GM15510 (cell line): ENCODE data around the gene PHKG2.

Experiments
- POLR2A ChIP-seq: IDR thresholded peaks from 3 replicates; pipeline ENCODE4 v1.6.1; 2011; ENCODE audit warnings: borderline replicate concordance; ENCODE audit not compliant: insufficient read length; ENCODE audit errors: extremely low read depth

The PHKG2 gene

GRCh38 chr16:30722916-30723315 is 25.3 kb upstream of the PHKG2 start:
- TF ChIP-seq POLR2A: no peak

DNA sequence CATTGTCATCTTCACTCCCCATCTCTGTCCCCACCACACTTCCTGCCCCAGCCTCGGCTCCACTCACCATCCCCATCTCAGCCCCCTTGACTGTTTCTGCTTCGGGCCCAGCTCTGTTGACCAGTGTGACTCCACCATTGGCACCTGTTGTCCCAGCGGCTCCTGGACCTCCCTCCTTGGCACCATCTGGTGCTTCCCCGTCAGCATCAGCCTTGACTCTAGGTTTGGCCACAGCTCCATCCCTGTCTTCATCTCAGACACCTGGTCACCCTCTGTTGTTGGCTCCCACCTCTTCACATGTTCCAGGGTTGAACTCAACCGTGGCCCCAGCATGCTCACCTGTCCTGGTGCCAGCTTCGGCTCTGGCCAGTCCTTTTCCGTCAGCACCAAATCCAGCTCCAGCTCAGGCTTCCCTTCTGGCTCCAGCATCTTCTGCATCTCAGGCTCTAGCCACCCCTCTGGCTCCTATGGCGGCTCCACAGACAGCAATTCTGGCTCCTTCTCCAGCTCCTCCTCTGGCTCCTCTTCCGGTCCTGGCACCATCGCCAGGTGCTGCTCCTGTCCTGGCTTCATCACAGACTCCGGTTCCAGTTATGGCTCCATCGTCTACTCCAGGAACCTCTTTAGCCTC is 24.4 kb upstream of the PHKG2 start:
- TF ChIP-seq POLR2A: no peak

DNA sequence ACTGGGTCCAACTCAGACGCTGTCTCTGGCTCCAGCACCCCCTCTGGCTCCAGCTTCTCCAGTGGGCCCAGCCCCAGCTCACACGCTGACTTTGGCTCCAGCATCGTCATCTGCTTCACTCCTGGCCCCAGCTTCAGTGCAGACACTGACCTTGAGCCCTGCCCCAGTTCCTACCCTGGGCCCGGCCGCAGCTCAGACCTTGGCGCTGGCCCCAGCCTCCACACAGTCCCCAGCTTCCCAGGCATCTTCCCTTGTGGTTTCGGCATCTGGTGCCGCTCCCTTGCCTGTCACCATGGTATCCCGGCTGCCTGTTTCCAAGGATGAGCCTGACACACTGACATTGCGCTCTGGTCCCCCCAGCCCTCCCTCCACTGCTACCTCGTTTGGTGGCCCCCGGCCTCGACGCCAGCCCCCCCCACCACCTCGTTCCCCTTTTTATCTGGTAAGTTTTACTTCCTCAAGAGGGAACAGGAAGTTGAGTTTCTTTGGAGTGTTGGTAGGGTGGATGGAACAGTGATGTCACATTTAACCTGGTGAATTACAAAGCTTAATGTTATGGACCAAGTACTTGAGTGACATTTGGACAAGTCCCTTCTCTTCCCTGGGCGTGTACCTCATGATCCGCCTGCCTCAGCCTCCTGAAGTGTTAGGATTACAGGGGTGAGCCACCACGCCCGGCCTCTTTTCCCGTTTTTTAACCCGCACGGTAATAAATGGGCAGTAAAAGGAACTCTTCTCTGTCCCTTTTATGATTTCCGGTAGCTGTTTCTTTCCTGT is 23.4 kb upstream of the PHKG2 start:
- no peak for TF ChIP-seq POLR2A

GRCh38 chr16:30725418-30725792 is 22.8 kb upstream of the PHKG2 start:
- TF ChIP-seq POLR2A: no peak

DNA sequence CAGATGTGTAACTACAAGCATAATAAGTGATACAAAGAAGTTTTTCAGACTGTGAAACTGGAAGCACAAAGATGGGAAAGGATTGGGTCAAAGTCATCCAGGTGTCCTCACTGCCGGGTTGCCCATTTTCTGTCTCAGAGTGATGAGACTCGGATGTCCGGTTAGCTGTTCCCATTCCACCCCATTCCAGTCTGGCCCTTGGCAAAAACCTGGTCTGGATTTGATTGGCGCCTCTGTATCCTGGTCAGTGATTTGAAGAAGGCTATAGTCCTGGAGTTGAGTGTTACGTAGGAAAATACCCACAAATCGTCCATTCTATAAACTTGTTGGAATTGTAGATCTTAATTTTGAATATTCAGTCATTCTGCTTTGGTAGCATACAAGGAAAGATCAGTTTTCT is 19.9 kb upstream of the PHKG2 start:
- no peak for TF ChIP-seq POLR2A

DNA sequence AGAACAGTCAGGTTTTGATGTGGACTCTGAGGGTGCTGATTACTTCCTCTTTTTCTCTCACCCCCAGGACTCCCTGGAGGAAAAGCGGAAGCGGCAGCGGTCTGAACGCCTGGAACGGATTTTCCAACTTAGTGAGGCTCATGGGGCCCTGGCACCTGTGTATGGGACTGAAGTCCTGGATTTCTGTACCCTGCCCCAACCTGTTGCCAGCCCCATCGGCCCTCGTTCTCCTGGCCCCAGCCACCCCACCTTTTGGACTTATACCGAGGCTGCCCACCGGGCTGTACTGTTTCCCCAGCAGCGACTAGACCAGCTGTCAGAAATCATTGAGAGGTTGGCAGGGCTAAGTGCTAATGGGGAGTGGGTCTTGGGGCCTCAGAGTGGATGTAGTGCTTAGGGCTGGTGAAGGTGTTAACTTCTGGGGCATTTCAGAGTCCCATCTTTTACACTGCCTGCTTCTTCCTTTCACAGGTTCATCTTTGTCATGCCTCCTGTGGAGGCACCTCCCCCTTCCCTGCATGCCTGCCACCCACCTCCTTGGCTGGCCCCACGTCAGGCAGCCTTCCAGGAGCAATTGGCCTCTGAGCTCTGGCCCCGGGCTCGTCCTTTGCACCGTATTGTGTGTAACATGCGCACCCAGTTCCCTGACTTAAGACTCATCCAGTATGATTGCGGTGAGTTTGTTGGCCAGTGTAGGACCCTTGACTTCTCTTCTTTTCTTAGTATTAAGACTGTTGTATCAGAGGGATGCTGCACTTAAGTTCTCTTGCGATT is 19.1 kb upstream of the PHKG2 start:
- TF ChIP-seq POLR2A: no peak

GRCh38 chr16:30731411-30731810 is 16.8 kb upstream of the PHKG2 start:
- TF ChIP-seq POLR2A: no peak

- no peak for TF ChIP-seq POLR2A
These were observed 11.0 kb upstream of the PHKG2 start for GRCh38 chr16:30736995-30737793.

GRCh38 chr16:30737794-30738648 is 10.2 kb upstream of the PHKG2 start:
- no peak for TF ChIP-seq POLR2A

DNA sequence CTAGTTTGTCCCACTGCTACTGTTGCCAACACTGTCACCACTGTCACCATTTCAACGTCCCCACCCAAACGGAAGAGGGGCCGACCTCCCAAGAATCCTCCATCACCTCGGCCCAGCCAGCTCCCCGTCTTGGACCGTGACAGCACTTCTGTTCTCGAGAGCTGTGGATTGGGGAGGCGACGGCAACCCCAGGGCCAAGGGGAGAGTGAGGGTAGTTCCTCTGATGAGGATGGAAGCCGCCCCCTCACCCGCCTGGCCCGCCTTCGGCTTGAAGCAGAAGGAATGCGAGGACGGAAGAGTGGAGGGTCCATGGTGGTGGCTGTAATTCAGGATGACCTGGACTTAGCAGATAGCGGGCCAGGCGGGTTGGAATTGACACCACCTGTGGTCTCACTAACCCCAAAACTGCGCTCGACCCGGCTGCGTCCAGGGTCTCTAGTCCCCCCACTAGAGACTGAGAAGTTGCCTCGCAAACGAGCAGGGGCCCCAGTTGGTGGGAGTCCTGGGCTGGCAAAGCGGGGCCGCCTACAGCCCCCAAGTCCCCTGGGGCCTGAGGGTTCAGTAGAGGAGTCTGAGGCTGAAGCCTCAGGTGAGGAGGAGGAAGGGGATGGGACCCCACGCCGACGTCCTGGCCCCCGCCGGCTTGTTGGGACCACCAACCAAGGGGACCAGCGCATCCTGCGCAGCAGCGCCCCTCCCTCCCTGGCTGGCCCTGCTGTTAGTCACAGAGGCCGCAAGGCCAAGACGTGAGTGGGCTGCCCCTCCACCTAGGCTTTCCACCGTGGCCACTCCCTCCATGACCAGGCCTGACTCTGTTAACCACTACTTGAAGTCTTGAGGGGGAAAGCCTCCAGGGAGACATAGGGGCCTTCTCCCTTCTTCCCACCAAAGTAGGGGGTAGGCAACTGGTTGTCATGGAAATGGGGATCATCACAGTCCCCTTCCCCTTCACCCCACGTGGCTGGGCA is 9.0 kb upstream of the PHKG2 start:
- TF ChIP-seq POLR2A: no peak

GRCh38 chr16:30740364-30741251 is 7.6 kb upstream of the PHKG2 start:
- no peak for TF ChIP-seq POLR2A

- TF ChIP-seq POLR2A: no peak
These were observed 6.7 kb upstream of the PHKG2 start for GRCh38 chr16:30741461-30741914.

DNA sequence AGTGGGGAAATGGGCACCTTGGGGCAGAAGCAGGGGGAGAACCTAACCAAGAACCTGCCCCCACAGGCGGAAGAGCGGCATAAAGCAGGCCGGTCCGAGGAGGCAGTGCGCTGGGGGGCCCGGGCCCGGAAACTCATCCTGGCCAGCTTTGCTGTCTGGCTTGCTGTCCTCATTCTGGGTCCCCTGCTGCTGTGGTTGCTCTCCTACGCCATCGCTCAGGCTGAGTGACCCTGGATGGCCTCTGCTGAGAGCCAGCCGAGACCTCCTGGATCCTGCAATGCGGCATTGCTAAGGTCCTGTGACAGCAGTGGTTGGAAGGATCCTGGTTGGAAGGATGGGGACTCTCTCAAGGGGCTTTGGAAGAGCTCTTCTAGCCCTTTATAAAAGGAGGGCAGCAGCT is 4.5 kb upstream of the PHKG2 start:
- no peak for TF ChIP-seq POLR2A

DNA sequence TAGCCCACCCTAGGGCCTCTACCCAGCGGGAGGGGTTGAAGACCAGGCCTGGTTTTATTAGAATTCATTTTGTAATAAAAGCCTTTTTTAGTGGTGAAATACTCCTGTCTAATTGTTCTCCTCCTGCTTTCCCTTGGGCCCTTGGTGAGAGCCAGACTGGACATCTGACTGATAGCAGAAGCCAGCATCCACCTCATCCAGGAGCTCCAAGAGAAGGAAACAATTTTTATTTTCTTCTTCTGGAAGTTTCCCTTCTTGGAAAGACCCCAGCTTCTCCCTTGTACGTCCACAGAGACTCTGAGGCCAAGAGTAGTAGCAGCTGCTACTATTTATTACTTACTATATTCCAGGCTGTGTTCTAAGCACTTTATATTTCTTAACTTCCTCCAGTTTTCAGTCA is 4.0 kb upstream of the PHKG2 start:
- TF ChIP-seq POLR2A: no peak
